Raji (cell line): ENCODE measurements around the gene APPBP2.

Experiments
- POLR2A ChIP-seq: IDR thresholded peaks from 2 replicates; pipeline ENCODE4 v1.6.1; 2011; ENCODE audit warnings: low read depth, low read length, control low read depth; ENCODE audit not compliant: insufficient read depth

The APPBP2 gene

GRCh38 chr17:60461584-60461983 is 64.5 kb downstream of the APPBP2 start:
- no peak for TF ChIP-seq POLR2A

- no peak for TF ChIP-seq POLR2A
Measured at GRCh38 chr17:60457148-60457547, 68.9 kb downstream of the APPBP2 start.

GRCh38 chr17:60455378-60455777 is 70.7 kb downstream of the APPBP2 start:
- no peak for TF ChIP-seq POLR2A

GRCh38 chr17:60451965-60452364 is 74.1 kb downstream of the APPBP2 start:
- no peak for TF ChIP-seq POLR2A

GRCh38 chr17:60451071-60451470 is 75.0 kb downstream of the APPBP2 start:
- TF ChIP-seq POLR2A: no peak

- no peak for TF ChIP-seq POLR2A
Measured at GRCh38 chr17:60447375-60447774, 78.7 kb downstream of the APPBP2 start.

- TF ChIP-seq POLR2A: no peak
Measured at GRCh38 chr17:60445144-60445543, 80.9 kb downstream of the APPBP2 start.

- no peak for TF ChIP-seq POLR2A
Measured at GRCh38 chr17:60443713-60444112, 82.3 kb downstream of the APPBP2 start.

- TF ChIP-seq POLR2A: no peak
Measured at GRCh38 chr17:60442271-60443173, 83.5 kb downstream of the APPBP2 start.

- no peak for TF ChIP-seq POLR2A
Measured at GRCh38 chr17:60439501-60439900, 86.5 kb downstream of the APPBP2 start.

GRCh38 chr17:60436676-60437075 is 89.4 kb downstream of the APPBP2 start:
- TF ChIP-seq POLR2A: no peak

- TF ChIP-seq POLR2A: no peak
Measured at GRCh38 chr17:60435244-60436167, 90.5 kb downstream of the APPBP2 start.

- TF ChIP-seq POLR2A: no peak
Measured at GRCh38 chr17:60426596-60426995, 99.4 kb downstream of the APPBP2 start.

GRCh38 chr17:60425626-60426025 is 100.4 kb downstream of the APPBP2 start:
- TF ChIP-seq POLR2A: no peak

- no peak for TF ChIP-seq POLR2A
Measured at GRCh38 chr17:60423865-60424264, 102.2 kb downstream of the APPBP2 start.
